Measurements from ENCODE around the gene OR52L1. TPM values are rescaled to one million over a fixed set of nuclear protein-coding genes. Genes with fewer than 3 reads are reported as not detected.
"Not testable (repeated sequence)": the region's sequence is repeated elsewhere in the genome, so short reads cannot be mapped to it uniquely, and the experiment has no call there.

OR52L1 gene
- total RNA-seq, 2 donors from 2014 or later: 0.33 TPM; not detected in 1

DNA sequence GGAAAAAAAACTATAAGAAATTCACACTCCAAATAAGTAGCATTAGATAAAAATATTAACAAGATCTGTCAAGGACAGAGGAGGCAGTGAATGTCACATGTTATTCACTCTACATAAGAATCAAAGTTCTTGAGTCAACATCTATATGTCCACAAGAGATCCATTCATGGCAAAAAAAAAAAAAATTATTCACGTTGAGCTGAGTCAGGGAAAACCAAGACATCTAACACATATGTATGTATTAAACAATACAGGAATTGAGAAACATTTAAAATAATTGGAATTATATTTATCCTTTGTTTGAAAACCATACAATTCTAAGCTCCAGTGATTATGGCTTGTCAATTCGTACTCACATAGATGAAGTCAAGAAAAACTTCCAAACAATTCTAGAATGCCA, 19.8 kb downstream of the OR52L1 start:
- TF ChIP-seq, protein P1, sequence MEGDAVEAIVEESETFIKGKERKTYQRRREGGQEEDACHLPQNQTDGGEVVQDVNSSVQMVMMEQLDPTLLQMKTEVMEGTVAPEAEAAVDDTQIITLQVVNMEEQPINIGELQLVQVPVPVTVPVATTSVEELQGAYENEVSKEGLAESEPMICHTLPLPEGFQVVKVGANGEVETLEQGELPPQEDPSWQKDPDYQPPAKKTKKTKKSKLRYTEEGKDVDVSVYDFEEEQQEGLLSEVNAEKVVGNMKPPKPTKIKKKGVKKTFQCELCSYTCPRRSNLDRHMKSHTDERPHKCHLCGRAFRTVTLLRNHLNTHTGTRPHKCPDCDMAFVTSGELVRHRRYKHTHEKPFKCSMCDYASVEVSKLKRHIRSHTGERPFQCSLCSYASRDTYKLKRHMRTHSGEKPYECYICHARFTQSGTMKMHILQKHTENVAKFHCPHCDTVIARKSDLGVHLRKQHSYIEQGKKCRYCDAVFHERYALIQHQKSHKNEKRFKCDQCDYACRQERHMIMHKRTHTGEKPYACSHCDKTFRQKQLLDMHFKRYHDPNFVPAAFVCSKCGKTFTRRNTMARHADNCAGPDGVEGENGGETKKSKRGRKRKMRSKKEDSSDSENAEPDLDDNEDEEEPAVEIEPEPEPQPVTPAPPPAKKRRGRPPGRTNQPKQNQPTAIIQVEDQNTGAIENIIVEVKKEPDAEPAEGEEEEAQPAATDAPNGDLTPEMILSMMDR (conservative IDR thresholded peaks at IDR 0.05): no peak
- peaks cover 5% of the 10 kb centered on the region for H3K27me3 Mint-ChIP-seq (ENCODE audit: insufficient read depth)
- no peak overlapping the region for H3K27ac Mint-ChIP-seq
- H3K36me3 Mint-ChIP-seq (ENCODE audit: low read depth): no peaks in the 10 kb centered on the region
- peaks cover 16% of the 10 kb centered on the region for H3K9me3 Mint-ChIP-seq
- H3K4me1 ChIP-seq (ENCODE audit: control insufficient read depth, insufficient read depth, low read length): no peaks in the 10 kb centered on the region
- H3K9ac ChIP-seq (ENCODE audit: extremely low read depth, low read length, poor library complexity, severe bottlenecking): no peak overlapping the region
- no peaks in the 10 kb centered on the region for H3K4me1 Mint-ChIP-seq
- peaks cover 13% of the 10 kb centered on the region for H3K9me3 ChIP-seq (ENCODE audit: control insufficient read depth, low read length)
- WGBS, 2 experiments (ENCODE audit: insufficient coverage in 1 of 2, insufficient read length in 1 of 2): 100% methylated on average over 1 of the region's 2 CpGs
- H3K27me3 ChIP-seq (ENCODE audit: control insufficient read depth, insufficient read depth, low read length, poor library complexity, severe bottlenecking): no peaks in the 10 kb centered on the region
- H3K4me3 ChIP-seq (ENCODE audit: low read length): no peak overlapping the region
- no peak overlapping the region for H3K27ac ChIP-seq (ENCODE audit: low read depth, low read length)
- H3K4me3 Mint-ChIP-seq: no peak overlapping the region
- no peak for DNase-seq
- H3K36me3 ChIP-seq (ENCODE audit: control insufficient read depth, insufficient read depth, low read length): no peaks in the 10 kb centered on the region

DNA sequence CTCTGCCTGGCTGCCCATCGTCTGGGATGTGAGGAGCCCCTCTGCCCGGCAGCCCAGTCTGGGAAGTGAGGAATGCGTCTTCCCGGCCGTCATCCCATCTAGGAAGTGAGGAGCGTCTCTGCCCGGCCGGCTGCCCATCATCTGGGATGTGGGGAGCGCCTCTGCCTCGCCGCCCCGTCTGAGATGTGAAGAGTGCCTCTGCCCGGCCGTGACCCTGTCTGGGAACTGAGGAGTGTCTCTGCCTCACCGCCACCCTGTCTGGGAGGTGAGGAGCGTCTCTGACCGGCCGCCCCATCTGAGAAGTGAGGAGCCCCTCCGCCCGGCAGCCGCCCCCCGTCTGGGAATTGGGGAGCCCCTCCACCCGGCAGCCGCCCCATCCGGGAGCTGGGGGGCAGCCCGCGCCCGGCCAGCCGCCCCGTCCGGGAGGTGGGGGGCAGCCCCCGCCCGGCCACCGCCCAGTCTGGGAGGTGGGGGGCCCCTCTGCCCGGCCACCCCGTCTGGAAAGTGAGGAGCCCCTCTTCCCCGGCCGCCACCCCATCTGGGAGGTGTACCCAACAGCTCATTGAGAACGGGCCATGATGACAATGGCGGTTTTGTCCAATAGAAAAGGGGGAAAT, 26.0 kb downstream of the OR52L1 start:
- not testable (repeated sequence) for DNase-seq; H3K4me3 Mint-ChIP-seq; H3K27ac Mint-ChIP-seq; H3K36me3 Mint-ChIP-seq (ENCODE audit: low read depth); H3K36me3 ChIP-seq (ENCODE audit: control insufficient read depth, insufficient read depth, low read length); H3K27ac ChIP-seq (ENCODE audit: low read depth, low read length); H3K27me3 ChIP-seq (ENCODE audit: control insufficient read depth, insufficient read depth, low read length, poor library complexity, severe bottlenecking); H3K4me1 ChIP-seq (ENCODE audit: control insufficient read depth, insufficient read depth, low read length); H3K4me3 ChIP-seq (ENCODE audit: low read length); H3K4me1 Mint-ChIP-seq; H3K9ac ChIP-seq (ENCODE audit: extremely low read depth, low read length, poor library complexity, severe bottlenecking); H3K27me3 Mint-ChIP-seq (ENCODE audit: insufficient read depth)
- WGBS, 2 experiments (ENCODE audit: insufficient coverage in 1 of 2, insufficient read length in 1 of 2): 84 to 91% methylated on average over 16 to 40 of the region's 40 CpGs
- H3K9me3 Mint-ChIP-seq: peaks cover 39% of the 10 kb centered on the region
- H3K9me3 ChIP-seq (ENCODE audit: control insufficient read depth, low read length): peaks cover 24% of the 10 kb centered on the region

DNA sequence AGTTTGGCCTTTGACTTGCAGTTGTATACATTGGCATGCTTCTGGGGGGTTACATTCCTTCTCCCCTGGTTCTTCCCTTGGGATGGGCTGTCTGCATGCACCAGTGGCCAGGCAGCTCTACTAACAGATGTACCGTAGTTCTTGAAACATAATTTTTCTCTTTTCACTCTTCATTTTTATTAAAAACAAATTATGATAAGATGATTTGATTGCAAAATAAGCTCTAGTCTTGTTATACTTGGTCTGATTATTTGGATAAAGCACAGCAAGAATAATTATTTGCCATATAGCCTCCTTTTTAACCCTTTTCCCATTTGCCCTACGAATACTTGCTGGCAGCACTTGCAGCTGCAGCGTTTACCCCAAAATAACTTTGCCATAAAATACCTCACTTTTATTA, 31.2 kb downstream of the OR52L1 start:
- no peak overlapping the region for H3K27ac Mint-ChIP-seq
- no peak overlapping the region for H3K4me3 Mint-ChIP-seq
- H3K9me3 Mint-ChIP-seq: peaks cover 12% of the 10 kb centered on the region
- Histone ChIP-seq H3K9ac (ENCODE audit: extremely low read depth, low read length, poor library complexity, severe bottlenecking) (no peak overlapping the region), H3K4me3 (ENCODE audit: low read length) (no peak overlapping the region), H3K27me3 (ENCODE audit: control insufficient read depth, insufficient read depth, low read length, poor library complexity, severe bottlenecking) (no peaks in the 10 kb centered on the region), H3K36me3 (ENCODE audit: control insufficient read depth, insufficient read depth, low read length) (no peaks in the 10 kb centered on the region), H3K9me3 (ENCODE audit: control insufficient read depth, low read length) (peaks cover 7% of the 10 kb centered on the region), H3K27ac (ENCODE audit: low read depth, low read length) (no peak overlapping the region), H3K4me1 (ENCODE audit: control insufficient read depth, insufficient read depth, low read length) (no peaks in the 10 kb centered on the region)
- H3K4me1 Mint-ChIP-seq: no peaks in the 10 kb centered on the region
- TF ChIP-seq, protein P1 (conservative IDR thresholded peaks at IDR 0.05): no peak
- H3K27me3 Mint-ChIP-seq (ENCODE audit: insufficient read depth): no peaks in the 10 kb centered on the region
- no peaks in the 10 kb centered on the region for H3K36me3 Mint-ChIP-seq (ENCODE audit: low read depth)
- 94% methylated on average over 3 of the region's 3 CpGs; no CpG with 5 or more reads in 1 of the 2 experiments for WGBS, 2 experiments (ENCODE audit: insufficient coverage in 1 of 2, insufficient read length in 1 of 2)
- no peak for DNase-seq

DNA sequence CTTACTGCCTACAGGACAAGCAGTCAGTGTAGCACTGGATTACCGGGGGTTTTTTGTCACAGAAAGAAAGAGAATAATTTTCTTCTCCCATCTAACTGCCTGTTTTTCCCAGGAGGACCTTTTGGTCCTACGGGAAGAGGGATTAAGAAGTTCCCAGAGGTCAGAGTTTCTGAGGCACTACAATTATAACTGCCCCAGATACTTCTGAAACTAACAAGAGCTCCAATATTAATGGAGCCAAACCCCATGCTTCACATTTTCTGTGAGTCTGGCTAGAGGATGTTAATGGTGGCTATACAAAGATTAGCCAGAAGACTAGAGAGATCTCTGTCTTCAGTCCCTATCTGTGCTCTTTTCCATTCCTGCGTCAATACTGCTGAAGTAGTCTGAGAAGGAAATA, 44.8 kb downstream of the OR52L1 start, which contains the start of gene OR56A3:
Gene OR56A3 (plus strand): TSS at position 301 of the 400 bp plus-strand sequence. CDS start 5,096 bp downstream, outside the sequence.
- Mint-ChIP-seq H3K27me3 (ENCODE audit: insufficient read depth) (no peaks in the 10 kb centered on the region), H3K27ac (no peak within 1 kb of the TSS), H3K36me3 (ENCODE audit: low read depth) (no peaks in the 10 kb centered on the region), H3K9me3 (peaks cover 9% of the 10 kb centered on the region), H3K4me1 (no peaks in the 10 kb centered on the region), H3K4me3 (no peak within 1 kb of the TSS)
- 93 to 100% methylated on average over 1 to 3 of the region's 3 CpGs for WGBS, 2 experiments (ENCODE audit: insufficient coverage in 1 of 2, insufficient read length in 1 of 2)
- Histone ChIP-seq H3K9me3 (ENCODE audit: control insufficient read depth, low read length) (no peaks in the 10 kb centered on the region), H3K27ac (ENCODE audit: low read depth, low read length) (no peak within 1 kb of the TSS), H3K9ac (ENCODE audit: extremely low read depth, low read length, poor library complexity, severe bottlenecking) (no peak within 1 kb of the TSS), H3K36me3 (ENCODE audit: control insufficient read depth, insufficient read depth, low read length) (no peaks in the 10 kb centered on the region), H3K27me3 (ENCODE audit: control insufficient read depth, insufficient read depth, low read length, poor library complexity, severe bottlenecking) (no peaks in the 10 kb centered on the region), H3K4me3 (ENCODE audit: low read length) (no peak within 1 kb of the TSS), H3K4me1 (ENCODE audit: control insufficient read depth, insufficient read depth, low read length) (no peaks in the 10 kb centered on the region)
- TF ChIP-seq, protein P1 (conservative IDR thresholded peaks at IDR 0.05): no peak
- no peak for DNase-seq
